Activated T-helper 17 cell treated with anti-CD3 and anti-CD28 coated beads, Interleukin-2, amount 50 U/mL, for 72 hours (primary cell): ENCODE data around the gene LTB4R2. TPM values are rescaled to one million over a fixed set of nuclear protein-coding genes. Genes with fewer than 3 reads are reported as not detected.
A peak's percentile ranks its signal among the peaks of the same experiment; 100 is the strongest.

Experiments used
- ATAC-seq: fragments of 150-1000 bp; cut with Tn5 transposase; replicated peaks from 2 replicates; pipeline ENCODE4 v1.10.0; 2021; ENCODE audit warnings: mild to moderate bottlenecking, moderate library complexity
- H3K27ac Mint-ChIP-seq: one replicate; pipeline ENCODE4 v1.8.0; 2022; ENCODE audit warnings: mixed read lengths
- H3K27me3 Mint-ChIP-seq: one replicate; pipeline ENCODE4 v1.8.0; 2022; ENCODE audit warnings: mixed read lengths
- H3K36me3 Mint-ChIP-seq: one replicate; pipeline ENCODE4 v1.8.0; 2022; ENCODE audit warnings: low read depth, mild to moderate bottlenecking, mixed read lengths
- H3K4me1 Mint-ChIP-seq: one replicate; pipeline ENCODE4 v1.8.0; 2022; ENCODE audit warnings: mixed read lengths
- H3K4me3 Mint-ChIP-seq: one replicate; pipeline ENCODE4 v1.8.0; 2022; ENCODE audit warnings: mild to moderate bottlenecking, mixed read lengths
- H3K9me3 Mint-ChIP-seq: one replicate; pipeline ENCODE4 v1.8.0; 2022; ENCODE audit warnings: mixed read lengths
- total RNA-seq, 2 donors: library from RNA; stranded (reverse); gene quantifications; one replicate each; pipeline ENCODE4 v1.2.3, GENCODE V29; 2022

The LTB4R2 gene
- total RNA-seq, 2 donors from 2014 or later, result 8.7 to 13.5 TPM

DNA sequence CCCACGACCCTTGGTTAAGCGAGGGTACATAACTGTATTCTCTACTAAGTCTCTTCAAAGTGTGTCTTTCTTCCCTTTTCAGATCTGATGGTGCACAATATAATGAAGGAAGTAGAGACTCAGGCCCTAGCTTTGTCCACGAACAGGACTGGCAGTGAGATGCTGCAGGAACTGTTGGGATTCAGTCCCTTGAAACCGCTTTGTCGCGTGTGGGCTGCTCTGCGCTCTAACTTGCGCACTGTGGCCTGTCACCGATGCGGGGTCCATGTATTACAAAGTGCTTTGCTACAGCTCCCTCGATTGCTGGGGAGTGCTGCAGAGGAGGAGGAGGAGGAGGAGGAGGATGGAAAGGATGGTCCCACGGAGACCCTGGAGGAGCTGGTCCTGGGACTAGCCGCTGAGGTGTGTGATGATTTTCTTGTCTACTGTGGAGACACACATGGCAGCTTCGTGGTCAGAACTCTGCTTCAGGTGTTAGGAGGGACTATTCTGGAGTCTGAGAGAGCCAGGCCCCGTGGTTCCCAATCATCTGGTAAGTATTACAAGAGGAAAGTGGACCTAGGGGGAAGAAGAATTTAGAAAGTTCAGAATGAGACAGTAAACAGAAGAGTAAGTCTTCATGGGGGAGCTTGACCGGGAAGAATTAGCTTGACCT is 9.5 kb upstream of the LTB4R2 start:
- no peak for ATAC-seq
- no peaks in the 10 kb centered on the region for H3K27me3 Mint-ChIP-seq
- H3K9me3 Mint-ChIP-seq, result no peaks in the 10 kb centered on the region
- peaks cover 69% of the 10 kb centered on the region for H3K36me3 Mint-ChIP-seq
- H3K27ac Mint-ChIP-seq, result no peak overlapping the region
- H3K4me3 Mint-ChIP-seq, result peak overlapping the region; percentile 95
- H3K4me1 Mint-ChIP-seq, result peaks cover 24% of the 10 kb centered on the region

DNA sequence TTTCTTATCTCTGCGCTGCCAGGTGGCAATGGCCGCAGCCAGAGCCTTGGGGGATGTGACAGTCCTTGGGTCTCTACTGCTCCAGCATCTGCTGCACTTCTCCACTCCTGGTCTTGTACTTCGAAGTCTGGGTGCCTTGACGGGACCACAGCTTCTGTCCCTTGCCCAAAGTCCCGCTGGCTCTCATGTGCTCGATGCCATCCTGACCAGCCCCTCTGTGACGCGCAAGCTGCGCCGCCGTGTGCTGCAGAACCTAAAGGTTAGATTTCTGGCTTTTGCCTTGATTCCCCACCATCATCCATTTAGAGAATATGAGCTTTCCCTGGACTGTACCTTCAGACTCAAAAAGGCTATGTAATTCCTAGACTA is 5.9 kb upstream of the LTB4R2 start:
- no peaks in the 10 kb centered on the region for H3K27me3 Mint-ChIP-seq
- ATAC-seq, result no peak
- H3K4me1 Mint-ChIP-seq, result peaks cover 21% of the 10 kb centered on the region
- peaks cover 89% of the 10 kb centered on the region for H3K36me3 Mint-ChIP-seq
- no peak overlapping the region for H3K4me3 Mint-ChIP-seq
- no peak overlapping the region for H3K27ac Mint-ChIP-seq
- no peaks in the 10 kb centered on the region for H3K9me3 Mint-ChIP-seq

DNA sequence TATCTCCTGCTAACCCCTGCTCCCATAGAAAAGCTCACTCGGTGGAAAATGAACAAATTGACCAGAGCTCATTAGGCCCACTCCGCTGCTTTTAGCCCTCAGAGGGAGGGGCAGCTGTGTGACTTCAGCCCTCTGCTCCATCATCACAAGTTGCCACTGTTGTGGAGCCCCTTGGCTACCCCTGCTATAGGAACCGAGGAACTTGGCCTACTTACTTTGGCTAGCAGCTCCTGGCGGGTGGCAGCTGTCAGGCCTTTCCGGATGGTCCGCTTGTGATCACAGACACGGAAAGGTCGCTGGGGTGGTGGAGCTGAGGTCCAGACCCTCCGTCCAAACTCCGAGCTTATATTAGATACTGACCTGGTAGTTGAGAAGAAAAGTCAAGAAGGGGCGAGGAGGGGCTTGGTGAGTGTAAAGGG is 2.8 kb upstream of the LTB4R2 start:
- Mint-ChIP-seq H3K27me3 (no peaks in the 10 kb centered on the region), H3K27ac (peak overlapping the region; percentile 68), H3K9me3 (no peaks in the 10 kb centered on the region), H3K4me1 (peaks cover 29% of the 10 kb centered on the region), H3K36me3 (peaks cover 74% of the 10 kb centered on the region), H3K4me3 (no peak overlapping the region)
- ATAC-seq, result no peak

DNA sequence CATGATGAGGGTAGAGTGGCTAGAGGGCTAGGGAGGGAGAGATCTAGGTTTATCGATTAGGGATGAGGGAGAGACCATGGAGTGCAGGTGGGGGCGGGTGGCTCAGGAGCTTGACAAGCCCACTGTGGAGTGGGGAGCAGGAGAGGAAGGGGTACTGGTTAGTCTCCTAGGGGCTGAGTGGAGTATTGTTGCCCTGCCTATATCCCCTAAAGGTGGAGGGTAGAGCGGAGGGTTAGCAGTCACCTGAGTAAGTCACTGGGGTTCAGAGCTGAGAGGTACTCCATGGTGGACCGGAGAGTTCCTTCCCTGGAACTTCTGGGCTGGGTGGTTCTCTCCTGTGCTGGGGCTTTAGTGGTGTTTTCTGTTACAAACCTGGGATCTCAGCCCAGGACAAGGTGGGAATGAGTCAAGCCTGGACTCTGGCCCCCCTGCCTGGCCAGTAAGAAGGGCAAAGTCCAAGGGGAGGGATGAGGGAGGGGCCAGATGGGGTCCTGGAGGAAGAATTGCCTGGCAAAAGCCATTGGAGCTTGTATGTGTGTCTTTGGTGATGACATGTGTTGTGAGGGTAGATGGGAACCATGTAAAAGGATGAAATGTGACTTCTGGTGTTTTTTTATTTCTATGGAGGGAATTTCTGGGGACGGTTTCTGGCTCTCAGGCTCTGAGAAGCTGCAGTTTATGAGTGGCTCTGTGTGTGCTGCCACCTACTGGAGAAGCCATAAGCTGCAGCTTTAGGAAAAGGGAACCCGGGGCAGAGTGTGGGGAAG is 2.2 kb upstream of the LTB4R2 start, which contains the start of gene CIDEB:
TSS of gene CIDEB (minus strand) at position 403 of the 767 bp plus-strand sequence. CDS start at position 284, 119 bp downstream.
- Mint-ChIP-seq H3K36me3 (peaks cover 68% of the 10 kb centered on the region), H3K27ac (peak within 1 kb of the TSS; percentile 68), H3K27me3 (no peaks in the 10 kb centered on the region), H3K4me1 (peaks cover 35% of the 10 kb centered on the region), H3K9me3 (no peaks in the 10 kb centered on the region), H3K4me3 (no peak within 1 kb of the TSS)
- ATAC-seq, result peak; percentile 27

DNA sequence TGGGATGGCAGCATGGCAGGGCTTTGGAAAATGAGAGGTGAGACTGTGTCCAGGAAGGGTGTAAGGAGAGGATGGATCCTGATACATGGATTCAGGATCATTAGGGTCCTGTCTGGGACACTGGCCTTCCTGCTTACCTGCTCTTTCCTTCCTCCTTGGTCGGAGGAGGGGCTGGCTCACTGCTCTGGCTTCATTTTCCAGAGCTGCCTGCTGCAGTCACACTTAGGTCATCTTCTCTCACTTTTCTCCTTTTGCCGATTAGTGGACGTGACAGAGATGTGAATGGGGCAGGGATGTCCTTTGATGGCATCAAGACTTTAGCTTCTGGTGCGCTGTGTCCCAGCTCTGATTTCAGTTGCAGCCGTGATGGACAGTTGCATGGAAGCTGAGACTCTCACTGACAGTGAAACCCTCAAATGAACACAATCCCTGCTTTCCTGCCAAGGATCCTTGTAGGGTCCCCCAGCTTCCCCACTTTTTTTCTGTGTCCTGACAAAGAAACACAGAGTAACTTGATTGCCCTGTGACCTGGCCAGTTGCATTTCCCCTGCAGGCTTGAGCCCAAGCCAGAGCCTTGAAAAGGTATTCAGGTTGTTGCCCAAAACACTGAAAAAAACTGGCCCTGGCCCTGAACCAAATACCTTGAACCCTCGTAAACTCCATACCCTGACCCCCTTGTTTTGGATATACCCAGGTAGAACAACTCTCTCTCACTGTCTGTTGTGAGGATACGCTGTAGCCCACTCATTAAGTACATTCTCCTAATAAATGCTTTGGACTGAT is 1.4 kb upstream of the LTB4R2 start:
- Mint-ChIP-seq H3K4me3 (no peak overlapping the region), H3K27me3 (no peaks in the 10 kb centered on the region), H3K4me1 (peaks cover 41% of the 10 kb centered on the region), H3K36me3 (peaks cover 60% of the 10 kb centered on the region), H3K9me3 (no peaks in the 10 kb centered on the region), H3K27ac (peak overlapping the region; percentile 68)
- no peak for ATAC-seq

DNA sequence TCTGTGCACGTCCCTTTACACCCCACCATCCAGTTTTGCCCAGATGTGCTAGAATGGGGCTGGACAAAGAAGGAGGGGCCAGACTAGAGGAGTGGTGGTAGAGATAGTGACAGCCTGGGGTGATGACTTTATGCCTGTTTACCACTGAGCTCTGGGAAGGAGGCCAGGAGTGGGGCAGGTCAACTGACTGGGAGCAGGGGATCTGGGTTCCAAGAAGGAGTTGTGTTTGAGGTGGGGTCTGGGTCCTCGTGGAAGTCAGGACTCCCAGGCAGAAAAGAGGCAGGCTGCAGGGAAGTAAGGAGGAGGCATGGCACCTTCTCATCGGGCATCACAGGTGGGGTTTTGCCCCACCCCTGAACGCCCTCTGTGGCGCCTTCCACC is 315 bp downstream of the LTB4R2 start:
- no peak for ATAC-seq
- no peaks in the 10 kb centered on the region for H3K9me3 Mint-ChIP-seq
- H3K4me1 Mint-ChIP-seq, result peaks cover 52% of the 10 kb centered on the region
- peak overlapping the region; percentile 87 for H3K4me3 Mint-ChIP-seq
- H3K36me3 Mint-ChIP-seq, result peaks cover 43% of the 10 kb centered on the region
- H3K27me3 Mint-ChIP-seq, result no peaks in the 10 kb centered on the region
- peak overlapping the region; percentile 50 for H3K27ac Mint-ChIP-seq

DNA sequence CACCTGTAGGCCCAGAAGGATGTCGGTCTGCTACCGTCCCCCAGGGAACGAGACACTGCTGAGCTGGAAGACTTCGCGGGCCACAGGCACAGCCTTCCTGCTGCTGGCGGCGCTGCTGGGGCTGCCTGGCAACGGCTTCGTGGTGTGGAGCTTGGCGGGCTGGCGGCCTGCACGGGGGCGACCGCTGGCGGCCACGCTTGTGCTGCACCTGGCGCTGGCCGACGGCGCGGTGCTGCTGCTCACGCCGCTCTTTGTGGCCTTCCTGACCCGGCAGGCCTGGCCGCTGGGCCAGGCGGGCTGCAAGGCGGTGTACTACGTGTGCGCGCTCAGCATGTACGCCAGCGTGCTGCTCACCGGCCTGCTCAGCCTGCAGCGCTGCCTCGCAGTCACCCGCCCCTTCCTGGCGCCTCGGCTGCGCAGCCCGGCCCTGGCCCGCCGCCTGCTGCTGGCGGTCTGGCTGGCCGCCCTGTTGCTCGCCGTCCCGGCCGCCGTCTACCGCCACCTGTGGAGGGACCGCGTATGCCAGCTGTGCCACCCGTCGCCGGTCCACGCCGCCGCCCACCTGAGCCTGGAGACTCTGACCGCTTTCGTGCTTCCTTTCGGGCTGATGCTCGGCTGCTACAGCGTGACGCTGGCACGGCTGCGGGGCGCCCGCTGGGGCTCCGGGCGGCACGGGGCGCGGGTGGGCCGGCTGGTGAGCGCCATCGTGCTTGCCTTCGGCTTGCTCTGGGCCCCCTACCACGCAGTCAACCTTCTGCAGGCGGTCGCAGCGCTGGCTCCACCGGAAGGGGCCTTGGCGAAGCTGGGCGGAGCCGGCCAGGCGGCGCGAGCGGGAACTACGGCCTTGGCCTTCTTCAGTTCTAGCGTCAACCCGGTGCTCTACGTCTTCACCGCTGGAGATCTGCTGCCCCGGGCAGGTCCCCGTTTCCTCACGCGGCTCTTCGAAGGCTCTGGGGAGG is 985 bp downstream of the LTB4R2 start, which contains the start of gene LTB4R:
TSS of gene LTB4R (plus strand) at position 857 of the 959 bp plus-strand sequence. CDS start 4,150 bp downstream, outside the sequence.
- peak; percentile 81 for ATAC-seq
- Mint-ChIP-seq H3K27ac (peak within 1 kb of the TSS; percentile 86), H3K36me3 (peaks cover 36% of the 10 kb centered on the region), H3K27me3 (no peaks in the 10 kb centered on the region), H3K9me3 (no peaks in the 10 kb centered on the region), H3K4me3 (peak within 1 kb of the TSS; percentile 87), H3K4me1 (peaks cover 52% of the 10 kb centered on the region)

DNA sequence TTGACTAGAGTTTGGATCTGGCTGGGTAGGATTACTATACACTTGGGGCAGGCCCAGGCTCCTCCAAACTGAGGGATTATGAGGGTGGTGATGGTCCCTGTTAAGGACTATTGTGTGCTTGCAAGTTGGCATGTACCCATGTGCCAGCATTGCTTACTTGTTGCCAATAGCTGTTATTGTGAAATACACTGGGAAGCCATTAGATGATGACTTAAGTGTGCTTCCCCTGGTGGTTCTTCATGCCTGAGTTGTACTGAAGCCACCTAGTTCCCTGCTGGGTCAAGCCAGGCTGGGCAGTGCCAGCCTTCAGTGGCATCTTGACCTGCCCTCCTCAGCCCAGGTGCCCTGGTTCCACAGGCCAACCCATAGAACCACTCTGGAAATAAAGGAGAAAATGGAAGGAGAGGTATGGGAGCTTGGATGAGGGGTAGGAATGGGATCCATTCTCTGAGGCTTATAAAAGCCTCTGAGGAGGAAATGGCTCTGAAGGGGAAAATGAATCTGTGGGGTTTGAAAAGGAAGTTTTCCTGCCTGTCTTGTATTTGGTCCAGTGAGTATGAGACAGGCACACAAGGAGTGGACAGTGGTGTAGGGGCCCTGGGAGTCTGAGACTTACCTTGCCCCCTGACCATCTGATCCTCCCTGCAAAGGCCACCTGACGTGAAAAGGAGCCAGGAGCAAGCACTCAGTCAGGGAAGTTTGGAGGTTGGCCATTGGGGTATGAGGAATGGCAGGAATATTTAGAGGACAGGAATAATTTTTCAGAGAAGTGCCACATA is 2.1 kb downstream of the LTB4R2 start:
- Mint-ChIP-seq H3K27me3 (no peaks in the 10 kb centered on the region), H3K36me3 (peaks cover 25% of the 10 kb centered on the region)
- ATAC-seq, result no peak

DNA sequence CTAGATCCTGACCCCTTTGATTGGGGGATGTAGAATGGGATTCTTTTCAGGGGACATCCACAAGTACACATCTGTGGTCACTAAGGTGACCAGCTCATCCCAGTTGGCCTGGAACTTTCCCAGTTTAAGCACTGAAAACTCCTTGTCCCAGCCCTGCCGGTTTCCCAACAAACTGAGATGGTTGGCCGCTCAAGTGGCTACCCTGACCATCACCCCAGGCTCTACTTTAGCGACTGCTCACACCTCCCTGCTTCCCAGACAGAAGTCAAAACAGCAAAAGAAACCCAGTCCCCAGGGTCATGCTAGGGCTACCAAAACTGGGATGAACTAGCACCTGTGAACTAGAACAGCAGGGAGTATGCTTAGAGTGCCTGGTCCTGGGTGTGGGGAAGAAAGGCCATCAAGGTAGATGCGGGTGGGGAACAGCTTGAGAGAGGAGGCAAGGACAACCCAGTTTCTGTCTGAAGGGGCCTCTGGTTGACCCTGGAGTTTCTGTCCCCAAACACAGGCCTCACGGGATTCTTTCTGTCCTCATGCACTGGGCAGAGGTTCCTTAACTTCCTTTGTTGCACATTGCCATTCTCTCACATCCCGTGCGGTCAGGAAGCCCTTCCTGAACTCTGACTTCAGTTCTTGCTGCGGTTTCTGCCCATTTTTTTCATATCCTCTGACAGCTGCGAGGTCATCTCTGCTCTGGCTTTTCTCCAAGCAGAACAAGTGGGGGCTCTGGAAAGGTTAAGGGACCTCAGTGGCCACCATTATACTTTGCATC is 3.0 kb downstream of the LTB4R2 start:
- Mint-ChIP-seq H3K4me1 (peaks cover 55% of the 10 kb centered on the region), H3K4me3 (peak overlapping the region; percentile 87), H3K27ac (peak overlapping the region; percentile 86), H3K9me3 (no peaks in the 10 kb centered on the region), H3K36me3 (peaks cover 16% of the 10 kb centered on the region), H3K27me3 (no peaks in the 10 kb centered on the region)
- ATAC-seq, result peak; percentile 13

More for the DNA sequence above, 2.1 kb downstream of the LTB4R2 start:
- no peaks in the 10 kb centered on the region for H3K9me3 Mint-ChIP-seq
- peak overlapping the region; percentile 87 for H3K4me3 Mint-ChIP-seq
- peak overlapping the region; percentile 86 for H3K27ac Mint-ChIP-seq
- peaks cover 53% of the 10 kb centered on the region for H3K4me1 Mint-ChIP-seq

DNA sequence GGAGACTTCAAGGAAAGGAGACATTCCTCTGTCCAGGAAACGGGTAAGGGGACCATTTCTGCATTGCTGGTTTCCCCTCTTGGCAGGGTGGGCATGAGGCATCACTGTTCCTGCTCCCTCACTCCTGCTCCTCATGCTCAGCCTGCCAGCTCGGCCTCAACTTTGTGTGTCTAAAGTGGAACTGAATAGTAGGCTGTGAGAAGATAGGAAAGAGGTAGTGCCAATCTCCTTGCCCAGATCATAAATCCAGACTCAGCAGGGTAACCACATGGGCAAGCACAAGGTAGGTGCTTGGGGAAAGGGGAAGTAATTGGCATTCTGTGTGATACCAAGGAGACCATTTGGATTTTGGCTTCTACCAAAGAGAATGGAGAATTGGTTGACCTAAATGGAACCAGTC is 4.0 kb downstream of the LTB4R2 start:
- Mint-ChIP-seq H3K4me1 (peaks cover 49% of the 10 kb centered on the region), H3K27me3 (no peaks in the 10 kb centered on the region)
- ATAC-seq, result no peak

DNA sequence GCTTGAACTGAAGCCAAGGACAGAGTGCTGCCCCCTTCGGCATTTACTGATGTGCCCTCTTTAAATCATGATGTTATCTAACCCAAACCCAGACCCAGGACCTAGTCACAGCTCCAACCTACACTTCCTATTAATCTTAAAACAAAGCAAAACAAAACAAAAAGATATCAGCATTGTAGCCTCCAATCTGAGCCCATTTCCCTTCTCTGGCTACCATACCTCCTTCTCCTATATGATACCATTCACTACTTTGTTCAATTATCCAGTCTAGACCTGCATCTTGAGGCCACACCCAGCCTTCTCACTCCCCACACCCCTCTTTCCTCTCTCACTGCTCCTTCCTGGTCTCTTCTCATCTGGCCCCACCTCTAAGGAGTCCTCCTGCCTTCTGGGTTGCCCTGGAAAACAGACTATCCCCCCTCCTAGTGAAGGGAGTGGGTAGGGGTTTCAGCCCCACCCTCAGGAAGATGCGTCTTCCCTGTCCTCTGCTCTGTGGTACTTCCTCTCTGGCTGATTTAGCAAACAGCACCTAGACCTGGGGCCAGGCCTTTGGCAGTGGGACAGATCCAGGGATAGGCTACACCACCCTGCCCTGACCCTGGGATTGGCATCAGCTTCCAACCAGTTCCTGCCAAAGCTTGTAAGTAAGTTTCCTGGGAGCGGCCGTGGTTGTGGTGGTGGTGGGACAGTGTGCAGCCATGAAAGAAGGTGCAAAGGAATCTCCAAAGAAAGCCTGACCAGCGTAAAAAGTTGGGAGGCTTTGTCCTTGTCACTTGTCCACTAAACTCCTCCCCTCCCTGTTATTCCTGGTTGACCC is 4.6 kb downstream of the LTB4R2 start:
- Mint-ChIP-seq H3K27me3 (peaks cover 4% of the 10 kb centered on the region), H3K4me3 (peak overlapping the region; percentile 87), H3K9me3 (no peaks in the 10 kb centered on the region), H3K36me3 (peaks cover under 1% of the 10 kb centered on the region), H3K4me1 (peaks cover 46% of the 10 kb centered on the region), H3K27ac (peak overlapping the region; percentile 86)
- no peak for ATAC-seq

More for the DNA sequence above, 4.0 kb downstream of the LTB4R2 start:
- Mint-ChIP-seq H3K9me3 (no peaks in the 10 kb centered on the region), H3K27ac (peak overlapping the region; percentile 86), H3K36me3 (peaks cover 7% of the 10 kb centered on the region), H3K4me3 (peak overlapping the region; percentile 87)
